ENCODE results near the gene LHPP. TPM values are rescaled to one million over a fixed set of nuclear protein-coding genes. Genes with fewer than 3 reads are reported as not detected.

LHPP gene
- total RNA-seq, 2 donors from 2014 or later, result 4.4 to 6.1 TPM

- no peaks in the 10 kb centered on the region for H3K9me3 Mint-ChIP-seq
These were observed 192.4 kb downstream of the LHPP start for GRCh38 chr10:124653811-124654651.

GRCh38 chr10:124654686-124655085 is 193.1 kb downstream of the LHPP start:
- Mint-ChIP-seq H3K9me3 (no peaks in the 10 kb centered on the region), H3K27ac (peak overlapping the region in 1 of 2 donors; percentile 64), H3K4me1 (ENCODE audit: low read depth in 2 of 2) (peaks cover 60 to 70% of the 10 kb centered on the region in 2 donors), H3K36me3 (no peaks in the 10 kb centered on the region), H3K27me3 (peaks cover 0 to 2% of the 10 kb centered on the region in 2 donors), H3K4me3 (no peak overlapping the region)
- DNase-seq (ENCODE audit: low spot score), result no peak
- no peak for ATAC-seq

More at GRCh38 chr10:124653811-124654651, 192.4 kb downstream of the LHPP start:
- Mint-ChIP-seq H3K27me3 (peaks cover 0 to 2% of the 10 kb centered on the region in 2 donors), H3K4me1 (ENCODE audit: low read depth in 2 of 2) (peaks cover 60 to 70% of the 10 kb centered on the region in 2 donors), H3K4me3 (no peak overlapping the region), H3K27ac (peak overlapping the region in 1 of 2 donors; percentile 29), H3K36me3 (no peaks in the 10 kb centered on the region)
- no peak for ATAC-seq
- DNase-seq (ENCODE audit: low spot score), result no peak

- Mint-ChIP-seq H3K27ac (peak overlapping the region; percentile 64 to 82), H3K9me3 (no peaks in the 10 kb centered on the region), H3K4me3 (peak overlapping the region; percentile 14), H3K4me1 (ENCODE audit: low read depth in 2 of 2) (peaks cover 59 to 70% of the 10 kb centered on the region in 2 donors), H3K27me3 (peaks cover 0 to 2% of the 10 kb centered on the region in 2 donors), H3K36me3 (no peaks in the 10 kb centered on the region)
- ATAC-seq (no peak), DNase-seq (ENCODE audit: low spot score) (no peak)
These were observed 193.8 kb downstream of the LHPP start for GRCh38 chr10:124655191-124656112.

GRCh38 chr10:124656113-124656490 is 194.5 kb downstream of the LHPP start:
- ATAC-seq (no peak), DNase-seq (ENCODE audit: low spot score) (no peak)
- no peaks in the 10 kb centered on the region for H3K9me3 Mint-ChIP-seq
- H3K27me3 Mint-ChIP-seq, result peaks cover 0 to 2% of the 10 kb centered on the region in 2 donors
- peak overlapping the region; percentile 53 for H3K4me3 Mint-ChIP-seq
- H3K27ac Mint-ChIP-seq, result peak overlapping the region; percentile 64 to 82
- peaks cover 55 to 66% of the 10 kb centered on the region in 2 donors for H3K4me1 Mint-ChIP-seq (ENCODE audit: low read depth in 2 of 2)
- H3K36me3 Mint-ChIP-seq, result no peaks in the 10 kb centered on the region

- H3K4me3 Mint-ChIP-seq, result peak overlapping the region; percentile 53
- H3K27ac Mint-ChIP-seq, result peak overlapping the region in 1 of 2 donors; percentile 64
- no peaks in the 10 kb centered on the region for H3K9me3 Mint-ChIP-seq
- DNase-seq (ENCODE audit: low spot score) (no peak), ATAC-seq (no peak)
- H3K27me3 Mint-ChIP-seq, result peaks cover 0 to 2% of the 10 kb centered on the region in 2 donors
- H3K4me1 Mint-ChIP-seq (ENCODE audit: low read depth in 2 of 2), result peaks cover 53 to 66% of the 10 kb centered on the region in 2 donors
- no peaks in the 10 kb centered on the region for H3K36me3 Mint-ChIP-seq
These were observed 194.9 kb downstream of the LHPP start for GRCh38 chr10:124656541-124656940.

- H3K9me3 Mint-ChIP-seq, result no peaks in the 10 kb centered on the region
- ATAC-seq (peak; percentile 48 to 63), DNase-seq (ENCODE audit: low spot score) (no peak)
- peaks cover 0 to 2% of the 10 kb centered on the region in 2 donors for H3K27me3 Mint-ChIP-seq
- H3K4me3 Mint-ChIP-seq, result peak overlapping the region; percentile 74
- H3K27ac Mint-ChIP-seq, result peak overlapping the region; percentile 78 to 81
- peaks cover 52 to 62% of the 10 kb centered on the region in 2 donors for H3K4me1 Mint-ChIP-seq (ENCODE audit: low read depth in 2 of 2)
- H3K36me3 Mint-ChIP-seq, result no peaks in the 10 kb centered on the region
These were observed 196.2 kb downstream of the LHPP start for GRCh38 chr10:124657806-124658205.

- DNase-seq (ENCODE audit: low spot score) (no peak), ATAC-seq (no peak)
- Mint-ChIP-seq H3K27ac (peak overlapping the region; percentile 78 to 81), H3K36me3 (no peaks in the 10 kb centered on the region), H3K9me3 (no peaks in the 10 kb centered on the region), H3K4me3 (peak overlapping the region; percentile 74), H3K4me1 (ENCODE audit: low read depth in 2 of 2) (peaks cover 55 to 62% of the 10 kb centered on the region in 2 donors), H3K27me3 (peaks cover 0 to 2% of the 10 kb centered on the region in 2 donors)
These were observed 197.1 kb downstream of the LHPP start for GRCh38 chr10:124658591-124659242.

- no peak for DNase-seq (ENCODE audit: low spot score)
These were observed 197.8 kb downstream of the LHPP start for GRCh38 chr10:124659380-124659779.

GRCh38 chr10:124660404-124661125 is 198.9 kb downstream of the LHPP start:
- Mint-ChIP-seq H3K4me3 (no peak overlapping the region), H3K4me1 (ENCODE audit: low read depth in 2 of 2) (peaks cover 57 to 60% of the 10 kb centered on the region in 2 donors), H3K36me3 (no peaks in the 10 kb centered on the region), H3K27ac (peak overlapping the region in 1 of 2 donors; percentile 78), H3K9me3 (no peaks in the 10 kb centered on the region), H3K27me3 (peaks cover 0 to 2% of the 10 kb centered on the region in 2 donors)
- no peak for ATAC-seq
- DNase-seq (ENCODE audit: low spot score), result no peak

More at GRCh38 chr10:124659380-124659779, 197.8 kb downstream of the LHPP start:
- Mint-ChIP-seq H3K9me3 (no peaks in the 10 kb centered on the region), H3K27ac (peak overlapping the region; percentile 35 to 78), H3K27me3 (peaks cover 0 to 2% of the 10 kb centered on the region in 2 donors), H3K36me3 (no peaks in the 10 kb centered on the region), H3K4me1 (ENCODE audit: low read depth in 2 of 2) (peaks cover 55 to 62% of the 10 kb centered on the region in 2 donors), H3K4me3 (peak overlapping the region; percentile 74)
- peak; percentile 44 to 64 for ATAC-seq

GRCh38 chr10:124661660-124662180 is 200.1 kb downstream of the LHPP start:
- Mint-ChIP-seq H3K27me3 (no peaks in the 10 kb centered on the region), H3K4me3 (no peak overlapping the region), H3K4me1 (ENCODE audit: low read depth in 2 of 2) (peaks cover 49 to 51% of the 10 kb centered on the region in 2 donors), H3K27ac (peak overlapping the region in 1 of 2 donors; percentile 70), H3K36me3 (no peaks in the 10 kb centered on the region), H3K9me3 (no peaks in the 10 kb centered on the region)
- DNase-seq (ENCODE audit: low spot score) (no peak), ATAC-seq (no peak)

GRCh38 chr10:124663228-124663627 is 201.6 kb downstream of the LHPP start:
- DNase-seq (ENCODE audit: low spot score) (no peak), ATAC-seq (no peak)
- Mint-ChIP-seq H3K4me1 (ENCODE audit: low read depth in 2 of 2) (peaks cover 46% of the 10 kb centered on the region in 2 donors), H3K36me3 (no peaks in the 10 kb centered on the region), H3K4me3 (no peak overlapping the region), H3K27ac (no peak overlapping the region), H3K27me3 (no peaks in the 10 kb centered on the region), H3K9me3 (no peaks in the 10 kb centered on the region)
